Lower lobe of right lung (tissue), 2 donors: ENCODE measurements around the gene NDC1. TPM values are rescaled to one million over a fixed set of nuclear protein-coding genes. Genes with fewer than 3 reads are reported as not detected.
"Not testable (repeated sequence)": the region's sequence is repeated elsewhere in the genome, so short reads cannot be mapped to it uniquely, and the experiment has no call there.

Experiments
- ATAC-seq, 2 donors: fragments of 200-7000 bp; cut with Tn5 transposase; one replicate each; pipeline ENCODE4 v1.9.1; 2020 to 2022; ENCODE audit warnings: mild to moderate bottlenecking in 2 of 2, moderate library complexity in 2 of 2
- DNase-seq: peaks from one replicate; pipeline ENCODE4 v3.0.0-alpha.2; 2020
- H3K27ac ChIP-seq: fragments of 200-600 bp; one replicate; pipeline ENCODE4 v1.8.0; 2022
- H3K27me3 ChIP-seq: fragments of 200-600 bp; one replicate; pipeline ENCODE4 v1.8.0; 2022; ENCODE audit warnings: low read depth
- H3K36me3 ChIP-seq: fragments of 200-600 bp; one replicate; pipeline ENCODE4 v1.8.0; 2022; ENCODE audit warnings: mild to moderate bottlenecking
- H3K4me1 ChIP-seq: fragments of 200-600 bp; one replicate; pipeline ENCODE4 v1.8.0; 2022
- H3K4me3 ChIP-seq: fragments of 200-600 bp; one replicate; pipeline ENCODE4 v1.8.0; 2022; ENCODE audit warnings: mild to moderate bottlenecking
- H3K9me3 ChIP-seq: fragments of 200-600 bp; one replicate; pipeline ENCODE4 v1.8.0; 2022
- intact Hi-C: fragments of 100-400 bp; cut with DNase I; formaldehyde crosslinking; loops from one replicate; pipeline ENCODE4 v1.11.0; 2022
- total RNA-seq: library from RNA; stranded (reverse); fragmentation: NEBNext Ultra II Directional; extraction: Animal tissue kit (Norgen Biotek cat#: 25700); gene quantifications from one replicate; pipeline ENCODE4 v1.2.1, GENCODE V29; 2021
- TF ChIP-seq, protein P1 (sequence below): fragments of 200-600 bp; IDR thresholded peaks from one replicate; pipeline ENCODE4 v1.8.0; 2022; ENCODE audit warnings: antibody characterized with exemption, mild to moderate bottlenecking
- donor health status: DM: no; HTN: yes; CAD: no; lungs with severe emphysema.

Gene NDC1
- total RNA-seq, 1 donor from 2014 or later = 9.9 TPM

DNA sequence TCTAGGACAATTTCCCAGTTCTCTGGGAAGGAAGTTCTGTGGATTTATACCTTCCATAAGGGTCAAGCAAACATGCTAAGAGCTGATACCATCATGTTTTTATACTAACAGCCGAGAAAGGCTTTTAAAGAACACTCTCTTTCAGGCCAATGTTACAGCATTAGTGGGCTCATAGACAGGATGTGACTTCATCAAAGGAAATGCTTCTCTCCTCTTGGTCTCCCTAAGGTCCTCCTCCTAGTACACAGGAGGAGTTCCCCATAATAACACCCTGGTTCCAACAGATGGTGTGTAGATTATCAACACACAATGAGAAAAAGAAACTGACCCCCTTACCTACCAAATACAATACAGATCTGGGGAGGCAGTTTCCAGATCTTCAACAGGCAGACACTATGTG, 72.4 kb downstream of the NDC1 start:
- Histone ChIP-seq H3K4me1 (no peaks in the 10 kb centered on the region), H3K9me3 (no peaks in the 10 kb centered on the region), H3K27ac (no peak overlapping the region), H3K27me3 (no peaks in the 10 kb centered on the region), H3K36me3 (peaks cover 7% of the 10 kb centered on the region), H3K4me3 (no peak overlapping the region)
- intact Hi-C loops = no loop called here
- ATAC-seq (no peak), DNase-seq (no peak)
- TF ChIP-seq, protein P1, sequence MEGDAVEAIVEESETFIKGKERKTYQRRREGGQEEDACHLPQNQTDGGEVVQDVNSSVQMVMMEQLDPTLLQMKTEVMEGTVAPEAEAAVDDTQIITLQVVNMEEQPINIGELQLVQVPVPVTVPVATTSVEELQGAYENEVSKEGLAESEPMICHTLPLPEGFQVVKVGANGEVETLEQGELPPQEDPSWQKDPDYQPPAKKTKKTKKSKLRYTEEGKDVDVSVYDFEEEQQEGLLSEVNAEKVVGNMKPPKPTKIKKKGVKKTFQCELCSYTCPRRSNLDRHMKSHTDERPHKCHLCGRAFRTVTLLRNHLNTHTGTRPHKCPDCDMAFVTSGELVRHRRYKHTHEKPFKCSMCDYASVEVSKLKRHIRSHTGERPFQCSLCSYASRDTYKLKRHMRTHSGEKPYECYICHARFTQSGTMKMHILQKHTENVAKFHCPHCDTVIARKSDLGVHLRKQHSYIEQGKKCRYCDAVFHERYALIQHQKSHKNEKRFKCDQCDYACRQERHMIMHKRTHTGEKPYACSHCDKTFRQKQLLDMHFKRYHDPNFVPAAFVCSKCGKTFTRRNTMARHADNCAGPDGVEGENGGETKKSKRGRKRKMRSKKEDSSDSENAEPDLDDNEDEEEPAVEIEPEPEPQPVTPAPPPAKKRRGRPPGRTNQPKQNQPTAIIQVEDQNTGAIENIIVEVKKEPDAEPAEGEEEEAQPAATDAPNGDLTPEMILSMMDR = no peak

GRCh38 chr1:53763911-53764310, 74.2 kb downstream of the NDC1 start:
- H3K9me3 ChIP-seq = no peaks in the 10 kb centered on the region
- intact Hi-C loops = no loop called here
- H3K4me3 ChIP-seq = no peak overlapping the region
- H3K36me3 ChIP-seq = peaks cover 4% of the 10 kb centered on the region
- ATAC-seq (no peak), DNase-seq (no peak)
- no peaks in the 10 kb centered on the region for H3K4me1 ChIP-seq
- H3K27ac ChIP-seq = no peak overlapping the region
- no peaks in the 10 kb centered on the region for H3K27me3 ChIP-seq
- TF ChIP-seq, protein P1 = no peak

DNA sequence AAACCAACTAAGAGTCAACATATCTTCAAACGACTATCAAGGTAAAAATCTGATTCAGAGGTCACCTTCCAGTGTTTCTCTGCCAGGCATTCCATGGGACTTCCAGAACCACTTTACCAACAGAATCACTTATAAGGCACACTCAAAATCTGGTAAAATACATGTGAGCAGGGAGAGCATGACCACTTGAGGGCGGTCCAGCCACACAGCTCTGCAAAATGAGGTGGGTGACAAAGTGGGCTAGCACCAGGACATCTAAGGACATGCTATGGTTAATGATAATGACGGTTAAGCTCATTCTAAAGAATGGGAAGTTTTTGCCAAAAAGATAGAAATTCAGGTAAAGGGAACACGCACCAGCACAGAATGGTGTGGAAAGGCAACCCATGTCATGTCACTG, 74.6 kb downstream of the NDC1 start:
- Histone ChIP-seq H3K9me3 (no peaks in the 10 kb centered on the region), H3K4me1 (no peaks in the 10 kb centered on the region), H3K4me3 (no peak overlapping the region), H3K27me3 (no peaks in the 10 kb centered on the region), H3K27ac (no peak overlapping the region), H3K36me3 (no peaks in the 10 kb centered on the region)
- intact Hi-C loops = no loop called here
- TF ChIP-seq, protein P1 = no peak
- ATAC-seq = no peak
- no peak for DNase-seq

- DNase-seq, H3K27ac ChIP-seq, H3K36me3 ChIP-seq, H3K4me3 ChIP-seq, H3K9me3 ChIP-seq, H3K4me1 ChIP-seq, intact Hi-C loops, ATAC-seq, H3K27me3 ChIP-seq: not testable (repeated sequence)
These were observed 77.6 kb downstream of the NDC1 start for GRCh38 chr1:53760497-53760896.

GRCh38 chr1:53755874-53756273, 82.2 kb downstream of the NDC1 start:
- no peaks in the 10 kb centered on the region for H3K9me3 ChIP-seq
- no peak overlapping the region for H3K4me3 ChIP-seq
- H3K27ac ChIP-seq = no peak overlapping the region
- no peak for ATAC-seq
- H3K27me3 ChIP-seq = no peaks in the 10 kb centered on the region
- H3K4me1 ChIP-seq = no peaks in the 10 kb centered on the region
- H3K36me3 ChIP-seq = no peaks in the 10 kb centered on the region
- TF ChIP-seq, protein P1 = no peak
- intact Hi-C loops = no loop called here
- no peak for DNase-seq

DNA sequence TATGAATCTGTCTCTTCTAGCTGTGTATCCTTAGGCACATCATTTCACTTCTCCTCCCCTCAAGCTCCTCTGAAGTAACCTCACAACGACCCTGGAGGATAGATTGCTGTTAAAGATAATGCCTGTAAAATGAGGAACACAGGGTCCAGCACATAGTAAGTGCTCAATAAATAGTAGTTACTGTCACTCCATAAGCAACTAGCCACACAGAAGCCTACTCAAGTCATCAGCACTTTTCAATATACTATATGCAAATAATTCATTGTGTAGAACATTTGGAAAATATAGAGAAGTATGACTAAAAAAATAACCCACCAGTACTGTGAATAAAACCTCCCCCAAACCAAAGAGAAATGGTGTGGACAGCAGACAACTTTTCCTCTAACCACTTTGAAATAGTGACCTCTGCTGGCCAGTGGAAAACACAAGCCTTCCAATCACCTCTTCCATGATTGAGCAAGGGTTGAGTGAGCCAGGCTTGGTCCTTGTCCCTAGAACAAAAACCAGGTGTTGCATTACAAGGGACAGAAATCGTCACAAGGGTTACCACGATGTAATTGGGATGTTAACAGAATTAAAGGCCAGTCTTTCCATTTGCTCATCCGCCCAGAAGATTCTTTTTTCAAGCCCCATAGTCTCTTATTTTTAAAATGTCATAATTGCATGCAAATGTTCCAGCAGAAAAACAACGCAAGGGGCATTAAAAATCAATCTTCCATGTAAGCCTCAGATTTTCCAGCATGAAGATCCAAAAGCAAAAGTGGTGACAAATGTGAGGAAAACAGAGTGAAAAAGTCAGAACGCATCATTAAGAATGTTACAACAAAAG, 83.4 kb downstream of the NDC1 start:
- TF ChIP-seq, protein P1 = peak; percentile 60
- no peak overlapping the region for H3K4me3 ChIP-seq
- intact Hi-C loops = no loop called here
- no peak for DNase-seq
- H3K36me3 ChIP-seq = no peaks in the 10 kb centered on the region
- no peak overlapping the region for H3K27ac ChIP-seq
- peak; percentile 46 to 51 for ATAC-seq
- no peaks in the 10 kb centered on the region for H3K4me1 ChIP-seq
- H3K9me3 ChIP-seq = no peaks in the 10 kb centered on the region
- no peaks in the 10 kb centered on the region for H3K27me3 ChIP-seq
